Stimulated activated CD4-positive, alpha-beta T cell treated with anti-CD3 and anti-CD28 coated beads, Interleukin-2, amount 100 ng/mL, for 48 hours (primary cell): ENCODE data around the gene FBXO45.
"Not testable (repeated sequence)": the region's sequence is repeated elsewhere in the genome, so short reads cannot be mapped to it uniquely, and the experiment has no call there.

Experiments used
- DNase-seq, 2 donors: peaks; one replicate each; pipeline ENCODE4 v3.0.0-alpha.2; 2020

The FBXO45 gene

DNA sequence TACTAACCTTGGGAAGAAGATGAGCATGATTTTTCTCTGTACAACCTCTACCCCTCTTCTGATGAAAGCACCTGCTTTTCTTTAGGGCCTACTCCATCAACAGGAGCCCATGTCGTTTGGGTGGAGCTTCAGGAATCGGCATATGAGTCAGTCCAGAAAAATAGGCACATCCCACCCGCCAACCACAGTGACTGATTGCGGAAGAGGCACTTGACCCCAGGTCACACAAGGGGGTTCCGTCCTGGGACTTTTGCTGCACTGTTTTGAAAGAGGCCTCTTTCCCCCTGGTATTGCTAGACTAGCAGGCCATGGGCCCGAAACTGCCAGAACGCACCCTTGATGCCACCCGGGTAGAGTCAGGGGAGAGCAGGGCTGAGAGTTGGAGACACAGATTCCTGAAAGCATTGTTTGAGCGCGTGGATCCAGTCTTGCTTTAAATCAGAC lies 51.7 kb downstream of the FBXO45 start:
- no peak for DNase-seq

DNA sequence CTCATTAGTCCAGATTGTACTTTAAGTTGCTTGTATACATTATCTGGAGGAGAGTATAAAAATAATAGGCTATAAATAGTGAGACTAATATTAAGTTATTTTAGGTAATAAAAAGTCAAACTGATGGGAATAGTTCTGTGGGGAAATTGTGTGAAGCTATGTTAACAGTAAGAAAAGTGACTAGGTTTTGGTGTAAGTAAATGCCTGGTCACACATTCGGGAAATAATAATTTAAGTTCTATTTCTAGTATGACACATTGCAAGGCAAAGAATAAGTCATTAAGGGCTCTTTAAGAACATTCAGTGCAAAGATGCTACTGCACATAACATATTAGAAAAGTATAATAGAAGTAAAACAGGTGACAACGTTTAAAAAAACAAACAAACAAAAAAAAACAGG lies 52.2 kb downstream of the FBXO45 start:
- DNase-seq: no peak

DNA sequence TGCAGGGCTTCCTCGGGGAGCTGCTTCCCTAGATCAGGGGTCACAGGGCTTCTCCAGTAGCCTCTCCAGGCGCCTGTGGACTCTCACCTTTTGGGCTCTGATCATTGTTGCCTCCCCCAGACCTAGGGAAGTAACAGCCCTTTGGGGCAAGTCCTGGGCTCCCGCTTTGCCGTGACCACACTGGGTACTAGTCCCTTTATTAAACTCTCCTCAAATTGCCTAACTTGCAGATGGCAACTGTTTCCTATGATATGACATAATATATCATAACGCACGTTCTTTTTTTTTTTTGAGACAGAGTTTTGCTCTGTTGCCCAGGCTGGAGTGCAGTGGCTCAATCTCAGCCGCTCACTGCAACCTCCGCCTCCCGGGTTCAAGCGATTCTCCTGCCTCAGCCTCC lies 53.2 kb downstream of the FBXO45 start:
- no peak for DNase-seq

DNA sequence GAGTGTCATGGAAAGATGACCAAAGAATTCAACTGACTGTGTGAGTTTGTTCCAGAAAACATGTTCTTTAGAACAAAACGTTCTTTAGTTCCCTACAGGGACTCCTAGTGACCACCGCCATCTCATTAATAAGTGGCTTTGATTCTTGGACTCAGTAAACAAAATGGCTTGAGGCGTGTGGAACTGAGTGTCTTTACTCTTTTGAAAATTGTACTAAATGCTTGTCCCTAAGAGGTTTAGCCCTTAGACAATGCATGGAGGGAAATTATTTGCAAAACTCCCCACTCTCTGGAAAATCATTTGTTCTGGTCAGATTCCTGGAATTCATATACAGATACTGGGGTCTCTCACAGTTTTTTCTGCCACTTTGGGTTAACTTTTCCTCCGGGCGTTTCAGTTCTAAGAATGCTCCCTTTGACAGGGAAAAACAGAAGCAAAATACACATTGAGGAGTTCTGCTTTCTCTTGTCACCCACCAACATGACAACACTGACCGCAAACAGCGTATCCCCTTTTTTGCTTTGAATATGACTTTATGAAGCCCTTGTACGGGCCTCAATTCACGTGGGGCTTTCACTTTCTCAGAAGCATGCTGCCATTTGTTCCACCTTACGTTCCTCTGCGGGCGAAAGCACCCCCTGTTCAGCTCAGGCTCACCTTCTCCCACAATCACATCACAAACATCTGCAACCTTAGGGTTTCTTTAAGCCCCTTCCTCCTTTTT lies 55.8 kb downstream of the FBXO45 start:
- DNase-seq: no peak

DNA sequence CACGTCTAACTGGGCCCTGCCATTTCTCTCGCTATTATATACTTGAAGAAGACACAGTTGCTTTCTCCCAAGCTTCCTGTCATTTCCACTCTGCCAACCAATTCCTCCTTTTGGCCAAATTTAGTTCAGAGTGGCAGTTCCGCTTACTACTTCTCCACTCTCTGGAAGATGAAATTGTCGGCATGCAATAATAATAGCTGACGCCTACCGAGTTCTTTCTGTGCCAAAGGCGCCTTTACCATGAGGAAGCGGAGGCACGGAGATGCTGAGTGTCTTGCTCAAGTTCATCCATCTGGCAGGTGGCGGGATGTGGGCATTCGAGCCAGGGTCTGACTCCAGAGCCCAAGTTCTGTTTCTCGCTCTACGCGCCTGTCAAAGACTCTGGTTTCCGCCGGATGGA lies 56.4 kb downstream of the FBXO45 start:
- no peak for DNase-seq

DNA sequence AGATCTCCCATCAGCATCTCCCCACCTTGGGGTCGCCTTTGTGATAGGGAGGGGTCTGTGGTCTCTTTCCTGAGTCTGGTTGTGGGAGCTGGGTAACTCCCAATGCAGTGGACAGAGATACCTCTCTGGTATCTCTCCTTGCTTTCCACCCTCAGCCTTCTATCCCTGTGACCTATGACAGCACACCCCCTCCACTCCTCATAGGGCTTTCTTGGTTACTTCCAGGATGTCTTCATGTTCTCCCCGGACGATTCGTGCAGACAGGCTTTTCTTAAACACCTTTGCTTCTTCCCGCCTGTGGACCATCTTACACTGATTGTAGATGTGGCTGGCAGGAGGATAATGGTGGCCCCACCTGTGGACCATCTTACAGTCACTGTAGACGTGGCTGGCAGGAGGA lies 56.9 kb downstream of the FBXO45 start:
- DNase-seq: no peak

DNA sequence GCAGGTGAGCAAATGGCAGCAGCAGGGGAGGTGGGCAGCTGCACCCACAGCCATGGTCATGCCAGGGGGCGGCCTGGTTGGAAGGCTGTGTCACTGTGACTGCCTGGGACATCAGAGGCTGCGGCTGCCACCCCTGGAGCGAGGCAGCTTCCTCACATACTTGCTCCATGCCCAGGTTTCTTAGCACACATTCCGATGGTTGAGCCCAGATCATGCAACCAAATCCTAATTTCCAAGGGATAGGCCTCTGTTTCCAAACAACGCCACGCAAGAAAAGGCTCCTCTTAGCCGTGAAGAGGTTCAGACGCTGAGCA lies 59.4 kb downstream of the FBXO45 start:
- DNase-seq: no peak

DNA sequence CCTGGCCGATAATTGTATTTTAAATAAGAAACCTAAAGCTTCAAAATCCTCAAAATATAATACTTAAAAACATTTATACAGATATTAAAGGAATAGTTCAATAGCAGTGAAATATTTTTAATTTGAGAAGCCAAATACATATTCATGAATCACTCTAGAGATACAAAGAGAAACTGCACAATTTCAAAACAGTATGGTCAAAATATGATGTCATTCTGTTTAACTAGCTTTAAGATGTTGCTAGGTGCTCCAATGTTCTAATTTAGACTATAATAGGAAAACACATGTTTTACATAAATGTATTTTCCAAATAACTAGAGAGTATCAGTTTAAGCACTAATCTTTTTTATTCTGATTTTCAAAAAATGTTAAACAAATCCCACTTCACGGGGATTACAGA lies 60.8 kb downstream of the FBXO45 start:
- DNase-seq: no peak

DNA sequence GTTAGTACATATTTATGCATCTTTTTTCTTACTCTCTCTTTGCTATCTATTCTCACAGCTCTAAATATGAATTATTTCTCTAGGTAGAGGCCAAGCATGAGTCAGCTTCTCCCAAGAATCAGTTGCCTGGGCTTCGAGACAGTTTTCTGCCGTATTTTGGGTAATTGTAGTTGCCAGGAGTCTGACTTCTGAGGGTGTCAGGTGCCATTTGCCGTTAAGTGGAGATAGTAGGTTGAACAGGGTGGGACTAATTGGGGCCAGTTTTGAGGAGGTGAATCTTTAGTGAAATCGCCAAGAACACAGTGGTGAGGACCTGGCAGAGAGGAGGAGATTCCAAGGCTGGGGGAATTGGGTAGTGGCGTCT lies 63.2 kb downstream of the FBXO45 start:
- DNase-seq: no peak

DNA sequence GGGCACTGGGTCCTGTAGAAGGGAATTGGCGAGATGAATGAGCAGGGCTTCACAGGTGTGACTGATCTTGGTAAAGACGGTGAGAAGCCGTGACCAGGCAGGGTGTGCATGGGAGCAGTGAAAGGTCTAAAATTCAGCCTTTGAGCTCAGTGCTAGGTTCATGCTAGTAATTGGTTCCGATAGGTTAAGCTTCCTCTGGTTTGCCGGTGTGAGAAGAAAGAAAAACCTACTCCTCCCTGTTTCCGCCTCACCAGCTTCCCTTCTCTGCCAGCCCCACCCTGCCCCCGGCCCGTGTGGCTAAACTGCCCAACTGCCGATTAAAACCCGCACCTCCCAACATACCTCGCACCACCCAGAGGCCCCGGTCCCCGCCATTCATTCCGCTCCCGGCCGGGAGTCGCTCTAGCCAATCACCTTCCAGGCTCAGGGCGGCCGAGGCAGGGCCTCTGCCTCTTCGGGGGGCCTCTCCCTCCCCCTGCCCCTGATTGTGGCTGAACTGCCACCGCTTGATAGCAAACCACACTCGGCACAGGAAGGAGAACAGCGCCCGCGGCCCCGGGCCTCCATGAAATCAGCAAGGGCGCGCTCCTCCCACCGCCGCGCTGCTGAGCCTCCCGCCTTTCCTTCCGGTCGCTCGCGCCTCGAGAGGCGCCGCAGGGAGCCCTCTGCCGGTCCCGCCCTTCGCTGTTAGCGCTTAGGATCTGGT lies 63.7 kb downstream of the FBXO45 start:
- peak; percentile 77 for DNase-seq

DNA sequence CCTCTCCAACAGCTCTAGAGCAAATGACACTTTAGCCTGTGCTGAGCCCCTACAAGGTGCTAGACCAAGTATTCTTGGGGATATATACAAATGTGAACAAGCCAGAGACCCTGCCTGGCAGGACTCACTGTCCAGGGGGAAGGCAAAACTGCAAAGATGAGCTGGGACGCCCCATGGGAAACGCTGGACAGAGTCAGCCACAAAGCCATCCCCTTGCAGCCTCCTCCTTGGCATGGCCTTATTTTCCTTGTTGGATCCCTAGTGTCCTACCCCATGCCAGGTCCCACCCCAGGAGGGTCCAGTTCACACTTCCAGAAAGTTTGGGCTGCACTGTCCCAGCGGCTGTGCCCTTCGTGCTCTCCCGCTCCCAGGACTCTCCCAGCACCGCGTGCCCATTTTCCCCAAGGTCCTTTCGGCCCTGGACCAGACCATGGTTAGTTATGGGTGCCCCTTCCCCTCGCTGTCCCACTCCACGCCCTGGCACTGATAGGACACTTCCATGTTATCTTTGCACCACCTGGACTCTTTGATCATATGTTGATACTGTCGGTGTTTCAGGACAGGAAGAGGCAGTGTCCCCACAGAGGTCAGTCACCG lies 65.2 kb downstream of the FBXO45 start:
- DNase-seq: no peak

DNA sequence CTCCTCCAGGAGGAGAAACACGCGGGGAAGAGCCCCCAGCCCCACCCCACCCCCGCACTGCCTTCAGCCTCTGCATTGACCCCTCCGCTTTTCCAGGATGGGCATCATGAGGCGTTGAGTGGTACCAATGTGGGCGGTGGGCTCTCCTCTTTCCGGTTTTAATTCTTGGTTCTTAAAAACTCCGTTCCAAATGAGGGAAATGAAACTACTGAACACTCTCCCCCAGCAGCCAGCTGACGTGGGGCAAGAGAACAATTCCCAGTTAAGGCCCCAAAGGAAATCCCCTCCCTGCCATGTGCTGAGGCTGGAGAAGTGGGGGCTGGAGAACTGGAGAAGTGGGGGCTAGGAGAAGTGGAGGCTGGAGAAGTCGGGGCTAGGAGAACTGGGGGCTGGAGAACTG lies 65.8 kb downstream of the FBXO45 start:
- no peak for DNase-seq

DNA sequence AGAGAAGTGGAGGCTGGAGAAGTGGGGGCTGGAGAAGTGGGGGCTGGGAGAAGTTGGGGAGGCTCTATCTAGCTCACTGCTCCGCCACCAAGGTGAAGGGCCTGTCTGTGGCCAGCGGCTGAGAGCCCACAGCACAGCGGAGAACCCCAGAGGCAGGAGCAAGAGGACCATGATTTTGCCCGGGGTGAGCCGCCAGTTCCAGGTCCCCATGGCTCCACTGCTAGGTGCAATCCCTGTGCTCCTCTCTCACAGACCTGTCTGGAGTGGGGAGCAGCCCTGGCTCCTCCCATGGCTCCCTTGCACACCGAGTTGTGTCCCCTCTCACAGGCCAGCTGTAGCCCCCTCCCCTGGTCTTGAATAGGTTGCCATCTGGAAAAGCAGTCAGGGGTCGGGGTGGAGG lies 66.4 kb downstream of the FBXO45 start:
- DNase-seq: no peak

DNA sequence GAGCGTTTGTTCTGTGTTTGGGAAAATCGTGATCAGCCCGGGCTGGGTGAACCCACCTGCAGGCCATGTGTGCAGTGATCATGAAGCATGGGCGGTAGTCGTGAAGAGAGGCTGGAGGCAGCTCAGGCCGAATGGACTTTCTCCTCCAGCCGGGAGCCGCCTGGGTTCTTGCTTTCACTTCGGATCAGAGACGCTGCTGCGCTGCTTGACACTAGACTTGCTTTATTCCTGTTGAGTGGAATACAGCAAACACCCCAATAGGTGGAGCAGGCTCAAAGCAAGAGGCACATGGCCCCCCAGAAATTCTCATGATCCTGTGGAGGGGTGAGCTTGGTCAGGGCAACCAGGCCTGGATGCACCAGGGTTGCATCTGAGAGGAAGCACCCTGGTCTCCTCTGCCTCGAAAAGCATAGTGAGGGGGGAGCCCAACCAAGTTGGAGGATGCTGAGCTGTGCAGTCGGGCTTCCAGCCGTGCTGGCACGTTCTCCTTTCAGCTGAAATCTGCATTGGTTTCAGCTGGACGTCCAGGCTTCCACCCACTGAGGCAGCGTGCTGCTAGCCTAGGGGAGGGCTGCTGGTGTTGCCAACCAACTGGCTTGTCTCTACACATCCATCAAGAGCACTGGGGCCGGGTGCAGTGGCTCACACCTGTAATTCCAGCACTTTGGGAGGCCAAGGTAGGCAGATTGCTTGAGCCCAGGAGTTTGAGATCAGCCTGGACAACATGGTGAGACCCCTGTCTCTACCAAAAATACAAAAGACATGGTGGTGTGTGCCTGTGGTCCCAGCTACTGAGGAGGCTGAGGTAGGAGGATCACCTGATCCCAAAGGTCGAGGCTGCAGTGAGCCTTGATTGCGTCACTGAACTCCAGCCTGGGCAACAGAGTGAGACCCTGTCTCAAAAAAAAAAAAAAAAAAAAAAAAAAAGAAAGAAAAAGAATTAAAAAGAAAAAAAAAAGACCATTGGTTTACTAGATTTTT lies 68.2 kb downstream of the FBXO45 start:
- DNase-seq: no peak

DNA sequence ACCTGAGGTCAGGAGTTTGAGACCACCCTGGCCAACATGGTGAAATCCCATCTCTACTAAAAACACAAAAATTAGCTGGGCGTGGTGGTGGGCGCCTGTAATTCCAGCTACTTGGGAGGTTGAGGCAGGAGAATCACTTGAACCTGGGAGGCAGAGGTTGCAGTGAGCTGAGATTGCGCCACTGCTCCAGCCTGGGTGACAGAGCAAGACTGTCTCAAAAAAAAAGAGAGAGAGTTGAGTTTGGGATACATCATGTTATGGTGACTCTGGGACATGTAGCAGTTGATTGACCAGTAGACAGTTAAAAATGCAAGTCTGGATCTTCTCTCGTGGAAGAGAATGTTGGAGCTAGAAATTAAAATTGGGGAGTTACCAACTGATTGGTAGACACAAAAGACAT lies 69.5 kb downstream of the FBXO45 start:
- DNase-seq: not testable (repeated sequence)
